Transverse colon (tissue), 3 donors: Measurements from ENCODE around the gene UBE2L3.

Experiments used
- POLR2A ChIP-seq: fragments of 450-650 bp; IDR thresholded peaks from one replicate; pipeline ENCODE4 v1.6.1; 2016; ENCODE audit warnings: antibody characterized with exemption, mild to moderate bottlenecking, moderate library complexity
- TF ChIP-seq, protein P1 (sequence below), 5 experiments: fragments of 200-600 bp in 3 of 5; fragments of 450-650 bp in 2 of 5; sonication (generic) in 3 of 5; IDR thresholded peaks; 1 replicate in 2 of 5; 2 replicates in 3 of 5; pipeline ENCODE4 v1.5.1; 2016 to 2017; ENCODE audit warnings: antibody characterized with exemption in 5 of 5, inconsistent platforms in 3 of 5, mild to moderate bottlenecking in 2 of 5, moderate library complexity in 1 of 5

DNA sequence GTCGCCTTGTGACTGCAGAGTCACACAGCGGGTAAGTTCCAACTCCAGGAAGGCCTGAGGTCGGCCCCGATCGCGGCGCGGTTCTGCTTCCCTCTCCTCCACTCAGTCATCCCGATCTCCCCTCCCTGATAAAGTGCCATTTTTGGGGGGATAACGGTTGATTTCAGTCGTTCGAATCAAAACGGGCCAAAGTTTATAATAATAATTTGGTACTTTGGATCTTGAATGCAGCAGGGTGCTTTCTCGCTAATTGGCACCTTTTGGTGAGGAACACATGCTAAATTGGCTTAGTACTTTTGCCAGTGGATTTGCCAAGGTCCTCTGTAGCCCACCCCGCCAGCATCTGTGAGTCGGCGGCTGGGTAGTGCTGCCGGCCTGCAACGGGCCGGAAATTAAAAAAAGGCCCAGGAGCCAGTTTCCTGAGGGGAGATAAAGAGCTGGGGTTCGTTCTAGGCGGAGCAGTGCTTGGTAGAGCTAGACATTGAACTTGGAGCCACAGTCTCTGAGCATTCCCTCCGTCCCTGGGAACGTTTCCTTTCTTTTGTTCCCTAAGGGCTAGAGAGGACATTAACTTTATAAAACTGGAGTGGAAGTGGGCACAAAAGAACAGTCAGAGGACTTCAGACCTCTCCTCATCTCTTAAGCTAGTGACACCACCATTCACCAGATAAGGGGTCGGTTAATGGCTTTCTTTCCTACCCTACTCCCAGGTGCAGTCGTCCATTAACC is 997 bp downstream of the UBE2L3 start:
- TF ChIP-seq, protein P1, sequence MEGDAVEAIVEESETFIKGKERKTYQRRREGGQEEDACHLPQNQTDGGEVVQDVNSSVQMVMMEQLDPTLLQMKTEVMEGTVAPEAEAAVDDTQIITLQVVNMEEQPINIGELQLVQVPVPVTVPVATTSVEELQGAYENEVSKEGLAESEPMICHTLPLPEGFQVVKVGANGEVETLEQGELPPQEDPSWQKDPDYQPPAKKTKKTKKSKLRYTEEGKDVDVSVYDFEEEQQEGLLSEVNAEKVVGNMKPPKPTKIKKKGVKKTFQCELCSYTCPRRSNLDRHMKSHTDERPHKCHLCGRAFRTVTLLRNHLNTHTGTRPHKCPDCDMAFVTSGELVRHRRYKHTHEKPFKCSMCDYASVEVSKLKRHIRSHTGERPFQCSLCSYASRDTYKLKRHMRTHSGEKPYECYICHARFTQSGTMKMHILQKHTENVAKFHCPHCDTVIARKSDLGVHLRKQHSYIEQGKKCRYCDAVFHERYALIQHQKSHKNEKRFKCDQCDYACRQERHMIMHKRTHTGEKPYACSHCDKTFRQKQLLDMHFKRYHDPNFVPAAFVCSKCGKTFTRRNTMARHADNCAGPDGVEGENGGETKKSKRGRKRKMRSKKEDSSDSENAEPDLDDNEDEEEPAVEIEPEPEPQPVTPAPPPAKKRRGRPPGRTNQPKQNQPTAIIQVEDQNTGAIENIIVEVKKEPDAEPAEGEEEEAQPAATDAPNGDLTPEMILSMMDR (IDR thresholded peaks at IDR 0.05) = no peak
- no peak for TF ChIP-seq POLR2A
